ENCODE data around the gene DPYSL4. TPM values are rescaled to one million over a fixed set of nuclear protein-coding genes. Genes with fewer than 3 reads are reported as not detected.

The DPYSL4 gene
- polyA plus RNA-seq, 1 donor from 2014 or later = not detected

GRCh38 chr10:132189016-132189415, 2.3 kb downstream of the DPYSL4 start:
- H3K4me3 Mint-ChIP-seq = peak overlapping the region in 1 of 4 donors; percentile 44
- peaks cover 0 to 2% (median 0%) of the 10 kb centered on the region in 3 donors for H3K9me3 Mint-ChIP-seq
- peaks cover 1% of the 10 kb centered on the region for H3K36me3 Mint-ChIP-seq
- peaks cover 0 to 2% (median 0%) of the 10 kb centered on the region in 3 donors for H3K4me1 Mint-ChIP-seq
- H3K27me3 Mint-ChIP-seq = peaks cover 40% of the 10 kb centered on the region
- no peak overlapping the region for H3K27ac Mint-ChIP-seq

GRCh38 chr10:132189810-132190422, 3.2 kb downstream of the DPYSL4 start:
- peaks cover under 1% of the 10 kb centered on the region for H3K36me3 Mint-ChIP-seq
- H3K27ac Mint-ChIP-seq = no peak overlapping the region
- no peak overlapping the region for H3K4me3 Mint-ChIP-seq
- H3K27me3 Mint-ChIP-seq = peaks cover 35% of the 10 kb centered on the region
- H3K4me1 Mint-ChIP-seq = no peaks in the 10 kb centered on the region
- H3K9me3 Mint-ChIP-seq = peaks cover 0 to 2% (median 0%) of the 10 kb centered on the region in 3 donors

- no peaks in the 10 kb centered on the region for H3K36me3 Mint-ChIP-seq
- H3K4me1 Mint-ChIP-seq = no peaks in the 10 kb centered on the region
Measured at GRCh38 chr10:132192076-132192975, 5.6 kb downstream of the DPYSL4 start.

GRCh38 chr10:132192991-132193665, 6.4 kb downstream of the DPYSL4 start:
- Mint-ChIP-seq H3K9me3 (peaks cover 0 to 2% (median 0%) of the 10 kb centered on the region in 3 donors), H3K4me3 (no peak overlapping the region), H3K27me3 (peaks cover 23% of the 10 kb centered on the region), H3K36me3 (no peaks in the 10 kb centered on the region), H3K27ac (no peak overlapping the region), H3K4me1 (no peaks in the 10 kb centered on the region)

More at GRCh38 chr10:132192076-132192975, 5.6 kb downstream of the DPYSL4 start:
- Mint-ChIP-seq H3K9me3 (peaks cover 0 to 2% (median 0%) of the 10 kb centered on the region in 3 donors), H3K4me3 (no peak overlapping the region), H3K27ac (no peak overlapping the region), H3K27me3 (peaks cover 28% of the 10 kb centered on the region)

- H3K9me3 Mint-ChIP-seq = peaks cover 0 to 2% (median 0%) of the 10 kb centered on the region in 3 donors
Measured at GRCh38 chr10:132193907-132194552, 7.3 kb downstream of the DPYSL4 start.

GRCh38 chr10:132194726-132195125, 8.0 kb downstream of the DPYSL4 start:
- no peaks in the 10 kb centered on the region for H3K4me1 Mint-ChIP-seq
- no peak overlapping the region for H3K27ac Mint-ChIP-seq
- H3K4me3 Mint-ChIP-seq = no peak overlapping the region
- peaks cover 8% of the 10 kb centered on the region for H3K27me3 Mint-ChIP-seq
- no peaks in the 10 kb centered on the region for H3K9me3 Mint-ChIP-seq
- H3K36me3 Mint-ChIP-seq = no peaks in the 10 kb centered on the region

More at GRCh38 chr10:132193907-132194552, 7.3 kb downstream of the DPYSL4 start:
- no peak overlapping the region for H3K4me3 Mint-ChIP-seq
- H3K27me3 Mint-ChIP-seq = peaks cover 15% of the 10 kb centered on the region
- no peaks in the 10 kb centered on the region for H3K36me3 Mint-ChIP-seq
- no peaks in the 10 kb centered on the region for H3K4me1 Mint-ChIP-seq
- H3K27ac Mint-ChIP-seq = no peak overlapping the region

- H3K27me3 Mint-ChIP-seq = peaks cover 4% of the 10 kb centered on the region
- no peaks in the 10 kb centered on the region for H3K9me3 Mint-ChIP-seq
- no peaks in the 10 kb centered on the region for H3K4me1 Mint-ChIP-seq
- H3K27ac Mint-ChIP-seq = no peak overlapping the region
- H3K36me3 Mint-ChIP-seq = no peaks in the 10 kb centered on the region
- H3K4me3 Mint-ChIP-seq = no peak overlapping the region
Measured at GRCh38 chr10:132195366-132196075, 8.8 kb downstream of the DPYSL4 start.

- no peaks in the 10 kb centered on the region for H3K4me1 Mint-ChIP-seq
- H3K27me3 Mint-ChIP-seq = peaks cover 4% of the 10 kb centered on the region
- H3K27ac Mint-ChIP-seq = no peak overlapping the region
- no peaks in the 10 kb centered on the region for H3K9me3 Mint-ChIP-seq
- no peak overlapping the region for H3K4me3 Mint-ChIP-seq
- H3K36me3 Mint-ChIP-seq = no peaks in the 10 kb centered on the region
Measured at GRCh38 chr10:132196178-132197113, 9.7 kb downstream of the DPYSL4 start.

- Mint-ChIP-seq H3K4me3 (no peak overlapping the region), H3K27me3 (peaks cover 4% of the 10 kb centered on the region), H3K4me1 (no peaks in the 10 kb centered on the region), H3K36me3 (no peaks in the 10 kb centered on the region), H3K27ac (no peak overlapping the region), H3K9me3 (no peaks in the 10 kb centered on the region)
Measured at GRCh38 chr10:132197271-132198067, 10.7 kb downstream of the DPYSL4 start.

GRCh38 chr10:132198068-132198370, 11.3 kb downstream of the DPYSL4 start:
- Mint-ChIP-seq H3K27ac (no peak overlapping the region), H3K36me3 (no peaks in the 10 kb centered on the region)

GRCh38 chr10:132198381-132199181, 11.8 kb downstream of the DPYSL4 start:
- H3K27me3 Mint-ChIP-seq = peaks cover 1% of the 10 kb centered on the region
- no peak overlapping the region for H3K4me3 Mint-ChIP-seq
- H3K27ac Mint-ChIP-seq = no peak overlapping the region
- H3K4me1 Mint-ChIP-seq = no peaks in the 10 kb centered on the region
- H3K9me3 Mint-ChIP-seq = no peaks in the 10 kb centered on the region
- no peaks in the 10 kb centered on the region for H3K36me3 Mint-ChIP-seq

More at GRCh38 chr10:132198068-132198370, 11.3 kb downstream of the DPYSL4 start:
- H3K27me3 Mint-ChIP-seq = peaks cover 4% of the 10 kb centered on the region
- no peaks in the 10 kb centered on the region for H3K9me3 Mint-ChIP-seq
- no peak overlapping the region for H3K4me3 Mint-ChIP-seq
- no peaks in the 10 kb centered on the region for H3K4me1 Mint-ChIP-seq

GRCh38 chr10:132199268-132199853, 12.6 kb downstream of the DPYSL4 start:
- H3K36me3 Mint-ChIP-seq = no peaks in the 10 kb centered on the region
- no peak overlapping the region for H3K27ac Mint-ChIP-seq
- no peak overlapping the region for H3K4me3 Mint-ChIP-seq

More at GRCh38 chr10:132199268-132199853, 12.6 kb downstream of the DPYSL4 start:
- Mint-ChIP-seq H3K4me1 (no peaks in the 10 kb centered on the region), H3K27me3 (no peaks in the 10 kb centered on the region), H3K9me3 (no peaks in the 10 kb centered on the region)
